HepG2 (cell line): ENCODE data around the gene RPL3. TPM values are rescaled to one million over a fixed set of nuclear protein-coding genes. Genes with fewer than 3 reads are reported as not detected.

Source experiments
- AKNA ChIP-seq: sonication (generic); formaldehyde crosslinking; IDR thresholded peaks from 2 replicates; pipeline ENCODE4 v1.4.0; 2020; ENCODE audit warnings: missing genetic modification reagents, borderline replicate concordance
- CEBPB ChIP-seq: IDR thresholded peaks from 2 replicates; pipeline ENCODE4 v1.6.1; 2011; ENCODE audit warnings: low read depth, low read length, improper control_type of control experiment, borderline replicate concordance
- ETV6 ChIP-seq: sonication (generic); formaldehyde crosslinking; conservative IDR thresholded peaks from 2 replicates; pipeline ENCODE4 v1.4.0; 2020; ENCODE audit warnings: missing genetic modification reagents
- FOXP1 ChIP-seq, 2 experiments: fragments of 450-650 bp in 1 of 2; IDR thresholded peaks; 2 replicates each; pipeline ENCODE4 v1.6.1; 2017 to 2018; ENCODE audit warnings: antibody characterized with exemption in 1 of 2
- HCFC1 ChIP-seq: fragments of 150-350 bp; IDR thresholded peaks from 2 replicates; pipeline ENCODE4 v1.6.1; 2014; ENCODE audit warnings: low read depth, low read length
- KLF13 ChIP-seq: sonication (generic); formaldehyde crosslinking; IDR thresholded peaks from 2 replicates; pipeline ENCODE4 v1.4.0; 2020; ENCODE audit warnings: mild to moderate bottlenecking, missing genetic modification reagents
- MTA1 ChIP-seq: sonication (generic); formaldehyde crosslinking; IDR thresholded peaks from 2 replicates; pipeline ENCODE4 v1.4.0; 2020; ENCODE audit warnings: missing genetic modification reagents, mild to moderate bottlenecking, borderline replicate concordance
- NFKBIZ ChIP-seq: IDR thresholded peaks from 2 replicates; pipeline ENCODE4 v1.6.1; 2018; ENCODE audit warnings: missing genetic modification reagents, missing compliant biosample characterization
- NFYC ChIP-seq: IDR thresholded peaks from 2 replicates; pipeline ENCODE4 v1.6.1; 2016; ENCODE audit warnings: missing genetic modification reagents, missing compliant biosample characterization
- ONECUT2 ChIP-seq: sonication (generic); formaldehyde crosslinking; IDR thresholded peaks from 2 replicates; pipeline ENCODE4 v1.4.0; 2020; ENCODE audit warnings: missing genetic modification reagents
- PAX8 ChIP-seq: sonication (generic); formaldehyde crosslinking; IDR thresholded peaks from 2 replicates; pipeline ENCODE4 v1.8.0; 2022; ENCODE audit warnings: mild to moderate bottlenecking, missing genetic modification reagents, borderline replicate concordance
- POGZ ChIP-seq: sonication (generic); formaldehyde crosslinking; IDR thresholded peaks from 2 replicates; pipeline ENCODE4 v1.4.0; 2020; ENCODE audit warnings: mild to moderate bottlenecking, missing genetic modification reagents
- SALL1 ChIP-seq: sonication (generic); formaldehyde crosslinking; IDR thresholded peaks from 2 replicates; pipeline ENCODE4 v1.8.0; 2022; ENCODE audit warnings: mild to moderate bottlenecking, missing genetic modification reagents
- SP4 ChIP-seq: sonication (generic); formaldehyde crosslinking; IDR thresholded peaks from 2 replicates; pipeline ENCODE4 v1.8.1; 2023; ENCODE audit warnings: mild to moderate bottlenecking, missing genetic modification reagents
- TGIF2 ChIP-seq: IDR thresholded peaks from 2 replicates; pipeline ENCODE4 v1.6.1; 2016; ENCODE audit warnings: control low read depth, missing compliant biosample characterization
- THAP11 ChIP-seq: IDR thresholded peaks from 2 replicates; pipeline ENCODE4 v1.6.1; 2016; ENCODE audit warnings: missing biosample characterization, missing genetic modification reagents
- ZNF251 ChIP-seq: sonication (generic); formaldehyde crosslinking; IDR thresholded peaks from 2 replicates; pipeline ENCODE4 v1.9.0; 2021; ENCODE audit warnings: mild to moderate bottlenecking, missing genetic modification reagents
- ZNF280B ChIP-seq: sonication (generic); formaldehyde crosslinking; IDR thresholded peaks from 2 replicates; pipeline ENCODE4 v1.5.0; 2020; ENCODE audit warnings: missing genetic modification reagents, mild to moderate bottlenecking, borderline replicate concordance
- ZNF333 ChIP-seq: sonication (generic); formaldehyde crosslinking; IDR thresholded peaks from 2 replicates; pipeline ENCODE4 v1.4.0; 2020; ENCODE audit warnings: mild to moderate bottlenecking, missing genetic modification reagents, borderline replicate concordance
- ZNF367 ChIP-seq: sonication (generic); formaldehyde crosslinking; IDR thresholded peaks from 2 replicates; pipeline ENCODE4 v1.4.0; 2020; ENCODE audit warnings: missing genetic modification reagents, borderline replicate concordance
- polyA plus RNA-seq, 8 experiments: library from polyadenylated mRNA; depleted of rRNA in 3 of 8; stranded (reverse) in 7 of 8; unstranded in 1 of 8; fragments of >200 nt; fragmentation: Illumina TruSeq in 4 of 8; extraction: Trizol in 4 of 8; gene quantifications; 2 replicates each; pipeline versions ENCODE4 v1.2.1 to v1.2.3, GENCODE V29; 2011 to 2016; ENCODE audit warnings: low read depth in 4 of 8, missing spikeins in 1 of 8, mixed read lengths in 1 of 8; ENCODE audit not compliant: insufficient read depth in 1 of 8
- total RNA-seq, 5 experiments: library from RNA; depleted of rRNA; stranded (reverse); fragments of >200 nt; fragmentation: Illumina TruSeq; extraction: Trizol; gene quantifications; 2 replicates each; pipeline ENCODE4 v1.2.3, GENCODE V29; 2016; ENCODE audit warnings: low read depth in 1 of 5

The RPL3 gene
- total and polyA plus RNA-seq, 2 of the 13 experiments (the other 11 are each of a cell fraction or from before 2014, with no cell fraction given) = 1,051 to 3,279 TPM

GRCh38 chr22:39319284-39320022 lies at the start of gene RPL3 (continued):
- no peak for TF ChIP-seq ZNF251
- peak; percentile 81; the same call in 1 of the 2 replicates for TF ChIP-seq ETV6 (CRISPR knock-in tag)
- peak; percentile 67 for TF ChIP-seq NFYC
- peak; percentile 84 for TF ChIP-seq NFKBIZ (CRISPR knock-in tag)
- TF ChIP-seq AKNA (CRISPR knock-in tag) = no peak
- TF ChIP-seq ZNF367 (CRISPR knock-in tag) = no peak
- peak; percentile 87; the same call in 1 of the 2 replicates for TF ChIP-seq PAX8 (CRISPR knock-in tag)
- TF ChIP-seq FOXP1 (IDR thresholded peaks at IDR 0.05) = no peak
- 0 out of 2 replicates have a peak, but pooled peaks have one; percentile 5 for TF ChIP-seq FOXP1 (CRISPR knock-in tag; IDR thresholded peaks at IDR 0.05)
- no peak for TF ChIP-seq KLF13 (CRISPR knock-in tag)
- TF ChIP-seq MTA1 (CRISPR knock-in tag) = no peak; the same call in 1 of the 2 replicates
- TF ChIP-seq POGZ = peak; percentile 77
- peak; percentile 82 for TF ChIP-seq SALL1 (CRISPR knock-in tag)
- peak; percentile 48; the same call in 1 of the 2 replicates for TF ChIP-seq HCFC1
- no peak; the same call in 1 of the 2 replicates for TF ChIP-seq ZNF333 (CRISPR knock-in tag)
- TF ChIP-seq TGIF2 (CRISPR knock-in tag) = 0 out of 2 replicates have a peak, but pooled peaks have one; percentile 23
- peak; percentile 20; the same call in 1 of the 2 replicates for TF ChIP-seq ZNF280B (CRISPR knock-in tag)
- TF ChIP-seq SP4 = peak; percentile 92
- no peak for TF ChIP-seq CEBPB
- TF ChIP-seq THAP11 (CRISPR knock-in tag) = peak; percentile 94
- no peak for TF ChIP-seq ONECUT2
